HL-60 (cell line): ENCODE results near the gene CLDN9.

ENCODE experiments used
- GABPA ChIP-seq: IDR thresholded peaks from 2 replicates; pipeline ENCODE4 v1.6.1; 2012; ENCODE audit warnings: low read depth
- POLR2AphosphoS5 ChIP-seq: IDR thresholded peaks from 2 replicates; pipeline ENCODE4 v1.6.1; 2012; ENCODE audit warnings: low read depth
- REST ChIP-seq: IDR thresholded peaks from 2 replicates; pipeline ENCODE4 v1.6.1; 2012; ENCODE audit warnings: low read depth; ENCODE audit not compliant: insufficient replicate concordance
- TF ChIP-seq, protein P1 (sequence below): IDR thresholded peaks from one replicate; pipeline ENCODE4 v1.5.1; 2011; ENCODE audit warnings: low read length, control low read depth, inconsistent platforms; ENCODE audit not compliant: insufficient read depth

GRCh38 chr16:3000540-3000939 lies 12.2 kb upstream of the CLDN9 start:
- TF ChIP-seq GABPA (no peak), POLR2AphosphoS5 (no peak), REST (no peak)
- TF ChIP-seq, protein P1, sequence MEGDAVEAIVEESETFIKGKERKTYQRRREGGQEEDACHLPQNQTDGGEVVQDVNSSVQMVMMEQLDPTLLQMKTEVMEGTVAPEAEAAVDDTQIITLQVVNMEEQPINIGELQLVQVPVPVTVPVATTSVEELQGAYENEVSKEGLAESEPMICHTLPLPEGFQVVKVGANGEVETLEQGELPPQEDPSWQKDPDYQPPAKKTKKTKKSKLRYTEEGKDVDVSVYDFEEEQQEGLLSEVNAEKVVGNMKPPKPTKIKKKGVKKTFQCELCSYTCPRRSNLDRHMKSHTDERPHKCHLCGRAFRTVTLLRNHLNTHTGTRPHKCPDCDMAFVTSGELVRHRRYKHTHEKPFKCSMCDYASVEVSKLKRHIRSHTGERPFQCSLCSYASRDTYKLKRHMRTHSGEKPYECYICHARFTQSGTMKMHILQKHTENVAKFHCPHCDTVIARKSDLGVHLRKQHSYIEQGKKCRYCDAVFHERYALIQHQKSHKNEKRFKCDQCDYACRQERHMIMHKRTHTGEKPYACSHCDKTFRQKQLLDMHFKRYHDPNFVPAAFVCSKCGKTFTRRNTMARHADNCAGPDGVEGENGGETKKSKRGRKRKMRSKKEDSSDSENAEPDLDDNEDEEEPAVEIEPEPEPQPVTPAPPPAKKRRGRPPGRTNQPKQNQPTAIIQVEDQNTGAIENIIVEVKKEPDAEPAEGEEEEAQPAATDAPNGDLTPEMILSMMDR: no peak
